Measurements from ENCODE around the gene SLC41A1. TPM values are rescaled to one million over a fixed set of nuclear protein-coding genes. Genes with fewer than 3 reads are reported as not detected.

Gene SLC41A1
- total and polyA plus RNA-seq, 2 experiments from 2014 or later = 15.3 to 16.8 TPM

DNA sequence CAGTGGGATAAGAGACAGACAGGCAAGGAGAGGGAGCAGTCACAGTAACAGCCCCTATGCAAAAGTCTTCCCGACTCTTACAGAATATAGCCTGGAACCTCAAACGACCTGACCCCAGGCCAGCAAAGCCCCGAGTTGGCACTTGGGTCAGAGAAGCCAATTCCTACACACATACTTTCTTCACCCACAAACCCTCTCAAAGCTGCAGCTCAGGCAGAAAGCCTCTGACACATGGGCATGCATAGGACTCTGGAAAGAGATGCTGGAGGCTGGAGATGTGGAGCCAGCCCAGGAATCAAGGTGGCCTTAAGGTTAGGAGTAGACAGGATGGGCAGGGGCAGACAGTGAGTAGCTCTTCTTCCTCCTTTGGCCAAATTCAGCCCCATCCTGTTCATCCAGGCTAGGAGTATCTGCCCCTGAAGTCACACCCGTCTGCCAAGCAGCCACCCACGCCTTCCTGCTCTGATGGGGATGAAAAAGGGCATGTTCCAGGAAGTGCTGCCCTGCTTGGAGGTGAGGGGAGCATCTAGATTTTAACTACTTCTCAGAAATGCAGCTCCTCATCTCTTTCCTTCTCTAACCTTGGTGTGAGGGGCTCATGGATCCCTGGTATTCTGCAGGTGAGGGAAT is 7.8 kb downstream of the SLC41A1 start:
- Histone ChIP-seq H4K20me1 (ENCODE audit: insufficient read depth, poor library complexity, severe bottlenecking) (no peaks in the 10 kb centered on the region), H3K9me2 (replicated peaks; ENCODE audit: insufficient read depth) (no peaks in the 10 kb centered on the region), H3K79me2 (peaks cover 31% of the 10 kb centered on the region), H3K4me3 (no peak overlapping the region), H3K4me1 (ENCODE audit: insufficient read depth) (peaks cover 12% of the 10 kb centered on the region), H2AFZ (no peak overlapping the region), H3K27me3 (no peaks in the 10 kb centered on the region), H3K4me2 (no peak overlapping the region), H3K9me3 (ENCODE audit: low read depth) (no peaks in the 10 kb centered on the region), H3K36me3 (replicated peaks; ENCODE audit: insufficient read depth, low read depth) (no peaks in the 10 kb centered on the region), H3K27ac (no peak overlapping the region)
- DNase-seq (ENCODE audit: low spot score) = no peak
- 82% methylated on average over 5 of the region's 5 CpGs for WGBS (ENCODE audit: low lambda C conversion rate, missing lambda C conversion rate)
- TF ChIP-seq EZH2 (IDR thresholded peaks at IDR 0.05; ENCODE audit: borderline replicate concordance) (no peak), EZH2phosphoT487 (IDR thresholded peaks at IDR 0.05; ENCODE audit: low read depth, severe bottlenecking, unreplicated experiment) (no peak)
- TF ChIP-seq, protein P1, sequence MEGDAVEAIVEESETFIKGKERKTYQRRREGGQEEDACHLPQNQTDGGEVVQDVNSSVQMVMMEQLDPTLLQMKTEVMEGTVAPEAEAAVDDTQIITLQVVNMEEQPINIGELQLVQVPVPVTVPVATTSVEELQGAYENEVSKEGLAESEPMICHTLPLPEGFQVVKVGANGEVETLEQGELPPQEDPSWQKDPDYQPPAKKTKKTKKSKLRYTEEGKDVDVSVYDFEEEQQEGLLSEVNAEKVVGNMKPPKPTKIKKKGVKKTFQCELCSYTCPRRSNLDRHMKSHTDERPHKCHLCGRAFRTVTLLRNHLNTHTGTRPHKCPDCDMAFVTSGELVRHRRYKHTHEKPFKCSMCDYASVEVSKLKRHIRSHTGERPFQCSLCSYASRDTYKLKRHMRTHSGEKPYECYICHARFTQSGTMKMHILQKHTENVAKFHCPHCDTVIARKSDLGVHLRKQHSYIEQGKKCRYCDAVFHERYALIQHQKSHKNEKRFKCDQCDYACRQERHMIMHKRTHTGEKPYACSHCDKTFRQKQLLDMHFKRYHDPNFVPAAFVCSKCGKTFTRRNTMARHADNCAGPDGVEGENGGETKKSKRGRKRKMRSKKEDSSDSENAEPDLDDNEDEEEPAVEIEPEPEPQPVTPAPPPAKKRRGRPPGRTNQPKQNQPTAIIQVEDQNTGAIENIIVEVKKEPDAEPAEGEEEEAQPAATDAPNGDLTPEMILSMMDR (IDR thresholded peaks at IDR 0.05; ENCODE audit: poor library complexity) = no peak

DNA sequence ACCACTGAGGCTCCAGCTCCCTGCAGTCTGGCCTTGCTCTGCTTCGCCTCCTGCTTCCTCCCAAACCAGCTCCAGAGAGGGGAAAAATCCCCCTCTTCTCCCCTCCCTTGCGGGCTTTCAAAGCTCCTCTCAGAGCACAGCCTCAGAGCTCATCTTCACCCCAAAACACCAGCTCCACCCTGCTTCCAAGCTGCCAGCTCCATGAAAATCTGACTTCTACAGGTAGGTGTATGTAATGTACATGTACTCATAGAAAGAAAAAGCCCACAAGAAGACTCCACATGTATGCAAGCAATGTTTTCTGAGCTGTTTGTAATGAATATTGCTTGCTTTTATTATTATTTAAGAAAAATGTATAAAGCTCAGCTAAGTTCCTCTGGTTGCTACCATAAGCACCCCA is 8.4 kb downstream of the SLC41A1 start:
- H3K9me2 ChIP-seq (replicated peaks; ENCODE audit: insufficient read depth) = no peaks in the 10 kb centered on the region
- peaks cover 11% of the 10 kb centered on the region for H3K4me1 ChIP-seq (ENCODE audit: insufficient read depth)
- TF ChIP-seq EZH2 (IDR thresholded peaks at IDR 0.05; ENCODE audit: borderline replicate concordance) = no peak
- TF ChIP-seq, protein P1 (IDR thresholded peaks at IDR 0.05; ENCODE audit: poor library complexity) = no peak
- H3K4me2 ChIP-seq = no peak overlapping the region
- DNase-seq (ENCODE audit: low spot score) = no peak
- H3K4me3 ChIP-seq = no peak overlapping the region
- 97% methylated on average over 2 of the region's 2 CpGs for WGBS (ENCODE audit: low lambda C conversion rate, missing lambda C conversion rate)
- H3K27ac ChIP-seq = no peak overlapping the region
- H3K27me3 ChIP-seq = no peaks in the 10 kb centered on the region
- no peaks in the 10 kb centered on the region for H3K9me3 ChIP-seq (ENCODE audit: low read depth)
- H3K36me3 ChIP-seq (replicated peaks; ENCODE audit: insufficient read depth, low read depth) = no peaks in the 10 kb centered on the region
- peaks cover 25% of the 10 kb centered on the region for H3K79me2 ChIP-seq
- no peak overlapping the region for H2AFZ ChIP-seq
- H4K20me1 ChIP-seq (ENCODE audit: insufficient read depth, poor library complexity, severe bottlenecking) = no peaks in the 10 kb centered on the region

DNA sequence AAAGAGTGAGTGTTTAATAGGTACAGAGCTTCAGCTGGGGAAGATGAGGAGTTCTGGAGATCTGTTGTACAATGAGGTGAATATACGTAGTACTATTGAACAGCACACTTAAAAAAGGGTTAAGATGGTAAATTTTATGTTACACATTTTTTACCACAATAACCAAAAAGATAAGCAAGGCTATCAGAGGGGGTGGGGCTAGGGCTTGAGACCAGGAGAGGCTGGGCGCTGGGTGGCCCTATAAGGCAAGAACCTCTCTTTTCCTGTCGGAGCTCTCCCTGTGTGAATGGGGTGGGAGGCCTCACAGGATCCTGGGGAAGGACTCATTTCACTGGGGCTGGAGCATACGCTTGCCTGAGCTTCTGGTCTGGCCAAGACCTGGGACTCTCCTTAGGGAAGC is 9.0 kb downstream of the SLC41A1 start:
- no peak overlapping the region for H3K27ac ChIP-seq
- peaks cover 6% of the 10 kb centered on the region for H3K4me1 ChIP-seq (ENCODE audit: insufficient read depth)
- peaks cover 19% of the 10 kb centered on the region for H3K79me2 ChIP-seq
- WGBS (ENCODE audit: low lambda C conversion rate, missing lambda C conversion rate) = 74% methylated on average over 4 of the region's 4 CpGs
- H3K4me3 ChIP-seq = no peak overlapping the region
- H3K27me3 ChIP-seq = no peaks in the 10 kb centered on the region
- H2AFZ ChIP-seq = no peak overlapping the region
- H3K9me2 ChIP-seq (replicated peaks; ENCODE audit: insufficient read depth) = no peaks in the 10 kb centered on the region
- TF ChIP-seq, protein P1 (IDR thresholded peaks at IDR 0.05; ENCODE audit: poor library complexity) = no peak
- TF ChIP-seq EZH2phosphoT487 (IDR thresholded peaks at IDR 0.05; ENCODE audit: low read depth, severe bottlenecking, unreplicated experiment) (no peak), EZH2 (IDR thresholded peaks at IDR 0.05; ENCODE audit: borderline replicate concordance) (no peak)
- no peaks in the 10 kb centered on the region for H3K9me3 ChIP-seq (ENCODE audit: low read depth)
- H3K36me3 ChIP-seq (replicated peaks; ENCODE audit: insufficient read depth, low read depth) = no peaks in the 10 kb centered on the region
- DNase-seq (ENCODE audit: low spot score) = no peak
- H4K20me1 ChIP-seq (ENCODE audit: insufficient read depth, poor library complexity, severe bottlenecking) = no peaks in the 10 kb centered on the region
- H3K4me2 ChIP-seq = no peak overlapping the region
